A549 (cell line): ENCODE measurements around the gene BTBD6.

Experiments used
- CBX2 ChIP-seq: fragments of 200-600 bp; sonication (generic); IDR thresholded peaks from 2 replicates; pipeline ENCODE4 v1.6.1; 2016; ENCODE audit warnings: low read depth, mild to moderate bottlenecking, borderline replicate concordance
- CTCF ChIP-seq: fragments of >200 bp; sonication (Bioruptor Twin); formaldehyde crosslinking; IDR thresholded peaks from 3 replicates; pipeline ENCODE4 v1.5.1; 2016
- KDM5A ChIP-seq: fragments of 200-600 bp; sonication (generic); IDR thresholded peaks from 2 replicates; pipeline ENCODE4 v1.6.1; 2016; ENCODE audit warnings: antibody characterized with exemption, mild to moderate bottlenecking
- MAX ChIP-seq: IDR thresholded peaks from 2 replicates; pipeline ENCODE4 v1.6.1; 2012
- POLR2AphosphoS2 ChIP-seq: conservative IDR thresholded peaks from 2 replicates; pipeline ENCODE4 v1.6.1; 2012; ENCODE audit warnings: low read length, improper control_type of control experiment, inconsistent platforms
- TFCP2L1 ChIP-seq: fragments of 250-450 bp; sonication (Bioruptor Pico); IDR thresholded peaks from 2 replicates; pipeline ENCODE4 v1.5.0; 2021; ENCODE audit warnings: mild to moderate bottlenecking
- ZC3H11A ChIP-seq: fragments of 450-650 bp; IDR thresholded peaks from 2 replicates; pipeline ENCODE4 v1.6.1; 2014; ENCODE audit warnings: antibody characterized with exemption, mild to moderate bottlenecking

- TF ChIP-seq ZC3H11A = no peak
- no peak for TF ChIP-seq KDM5A
- TF ChIP-seq CTCF = no peak
- TF ChIP-seq MAX = no peak
- TF ChIP-seq POLR2AphosphoS2 = no peak
- TF ChIP-seq TFCP2L1 = no peak
- no peak for TF ChIP-seq CBX2
Observed at GRCh38 chr14:105206873-105207272, 41.5 kb upstream of the BTBD6 start.
